ENCODE data around the gene LIMD2.
"Not testable (repeated sequence)": the region's sequence is repeated elsewhere in the genome, so short reads cannot be mapped to it uniquely, and the experiment has no call there.

LIMD2 gene

DNA sequence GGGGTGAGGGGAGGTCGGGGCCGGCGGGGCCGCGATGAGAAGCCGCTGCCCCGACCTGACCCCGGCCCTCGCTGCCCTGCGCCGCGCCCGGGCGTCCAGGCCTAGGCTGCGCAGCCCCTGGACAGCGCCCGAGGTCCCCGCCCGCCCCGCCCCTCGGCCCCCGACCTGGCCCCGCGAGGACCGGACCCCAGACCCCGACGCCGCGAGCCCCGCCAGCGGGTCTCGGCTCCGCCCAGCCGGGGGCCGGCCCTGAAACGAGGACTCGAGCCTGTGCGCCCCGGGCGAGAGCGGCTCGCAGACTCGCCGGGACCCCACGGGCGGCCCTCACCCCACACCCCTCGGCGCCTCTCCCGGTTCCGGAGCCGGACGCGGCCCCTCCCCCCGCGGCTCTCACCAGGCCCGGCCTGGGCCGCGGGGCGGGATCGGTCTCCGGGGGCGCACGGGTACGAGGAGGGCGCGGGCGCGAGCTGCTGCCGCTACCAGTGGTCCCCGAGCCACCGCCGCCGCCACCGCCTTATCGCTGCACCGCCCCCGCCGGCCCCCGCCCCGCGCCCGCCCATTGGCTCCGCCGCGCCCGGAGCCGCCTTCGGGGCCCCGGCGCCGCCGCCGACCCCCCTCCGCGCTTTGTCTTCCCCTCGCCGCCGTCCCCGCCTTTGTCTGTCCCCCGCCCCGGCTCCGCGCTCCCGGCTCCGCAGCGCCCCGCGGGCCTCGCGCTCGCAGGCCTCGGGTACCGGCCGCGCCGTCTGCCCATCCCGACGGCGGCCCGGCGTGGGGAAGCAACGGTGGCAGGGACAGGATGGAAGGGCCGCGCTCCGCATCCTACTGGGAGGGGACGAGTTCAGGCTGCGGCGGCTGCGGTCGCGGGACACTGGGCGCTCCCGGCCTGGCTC lies at the start of gene LIMD2:
Gene LIMD2, minus strand, starts transcription at position 488 of the 890 bp plus-strand sequence. CDS start 827 bp downstream, outside the sequence.
- DNase-seq (ENCODE audit: low read depth, low spot score): peak; percentile 77

- DNase-seq (ENCODE audit: low read depth, low spot score): peak; percentile 97
These were observed 41.7 kb upstream of the LIMD2 start, which contains the start of gene STRADA for GRCh38 chr17:63741408-63742173. STRADA (minus strand) TSS chr17:63741799; CDS start chr17:63728369, 13,430 bp downstream.

DNA sequence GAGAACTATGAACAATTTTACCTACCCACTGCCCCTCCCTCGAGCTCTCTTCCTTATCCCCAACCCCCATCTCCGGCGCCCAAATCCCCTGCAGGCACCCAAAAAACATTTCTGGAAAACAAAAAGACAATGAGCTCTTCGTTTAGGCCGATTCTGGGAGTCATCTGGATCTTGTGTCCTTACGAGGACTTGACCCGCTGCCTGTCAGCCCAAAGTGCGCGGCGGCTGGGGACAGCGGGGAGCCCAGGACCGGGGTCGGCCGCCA lies 41.1 kb upstream of the LIMD2 start:
- DNase-seq (ENCODE audit: low read depth, low spot score): no peak

DNA sequence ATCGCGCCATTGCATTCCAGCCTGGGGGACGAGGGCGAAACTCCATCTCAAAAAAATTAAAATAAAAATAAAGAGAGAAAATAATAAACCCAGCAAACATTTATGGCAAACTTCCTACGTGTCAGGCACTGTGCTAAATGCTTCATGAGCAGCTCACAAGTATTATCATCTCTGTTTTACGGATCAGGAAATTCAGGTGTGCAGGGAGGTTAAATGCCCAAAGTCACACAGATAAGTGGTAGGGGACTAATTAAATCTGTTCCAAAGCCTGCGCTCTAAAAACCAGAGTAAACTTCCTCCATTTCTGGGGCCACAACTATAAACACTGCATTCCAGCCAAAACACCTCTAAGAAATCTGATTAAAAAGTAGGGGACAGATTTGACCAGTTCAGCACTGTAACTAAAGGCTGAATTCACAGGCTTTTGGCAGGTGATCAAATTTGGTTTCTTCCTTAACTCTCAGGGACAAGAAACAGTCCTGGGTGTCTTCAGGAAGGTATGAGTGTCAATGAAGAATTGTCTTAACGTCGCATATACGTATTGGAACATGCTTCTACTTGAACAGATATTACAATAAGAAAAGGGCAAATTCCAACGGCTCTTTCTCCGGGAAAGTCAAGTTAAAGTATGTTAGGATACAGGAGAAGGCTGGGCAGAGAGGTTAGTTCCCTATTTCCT lies 40.7 kb upstream of the LIMD2 start:
- no peak for DNase-seq (ENCODE audit: low read depth, low spot score)

GRCh38 chr17:63735691-63736090 lies 35.8 kb upstream of the LIMD2 start:
- no peak for DNase-seq (ENCODE audit: low read depth, low spot score)

- DNase-seq (ENCODE audit: low read depth, low spot score): no peak
These were observed 22.5 kb upstream of the LIMD2 start for GRCh38 chr17:63722403-63722802.

DNA sequence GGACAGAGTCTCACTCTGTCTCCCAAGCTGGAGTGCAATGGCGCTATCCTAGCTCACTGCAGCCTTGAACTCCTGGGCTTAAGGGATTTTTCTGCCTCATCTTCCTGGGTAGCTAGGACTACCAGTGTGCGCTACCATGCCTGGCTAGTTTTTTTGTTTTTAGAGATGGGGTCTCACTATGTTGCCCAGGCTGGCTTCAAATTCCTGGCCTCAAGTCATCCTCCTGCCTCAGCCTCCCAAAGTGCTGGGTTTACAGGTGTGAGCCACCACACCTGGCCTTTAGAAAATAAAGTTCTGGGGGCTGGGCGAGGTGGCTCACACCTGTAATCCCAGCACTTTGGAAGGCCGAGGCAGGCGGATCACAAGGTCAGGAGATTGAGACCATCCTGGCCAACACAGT lies 20.3 kb upstream of the LIMD2 start:
- not testable (repeated sequence) for DNase-seq (ENCODE audit: low read depth, low spot score)

DNA sequence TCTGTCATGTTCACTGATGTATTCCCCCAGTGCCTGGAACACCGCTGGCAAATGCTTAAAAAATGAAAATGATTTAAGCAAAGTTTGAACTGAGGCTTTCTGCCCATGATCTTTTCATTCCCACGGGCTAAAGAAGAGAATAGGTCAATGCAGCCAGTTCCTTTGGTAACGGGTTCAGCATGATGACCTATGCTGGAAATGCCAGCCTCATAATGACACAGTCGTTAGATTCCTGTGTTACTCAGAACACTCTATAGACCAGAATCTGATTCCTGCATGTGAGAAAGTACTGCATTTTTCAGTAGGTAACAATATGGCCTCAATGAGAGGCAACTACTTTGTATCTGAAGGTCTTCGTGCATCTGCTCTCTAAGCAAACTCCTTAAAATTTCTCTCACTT lies 19.1 kb upstream of the LIMD2 start:
- no peak for DNase-seq (ENCODE audit: low read depth, low spot score)

- DNase-seq (ENCODE audit: low read depth, low spot score): no peak
These were observed 16.5 kb upstream of the LIMD2 start for GRCh38 chr17:63716426-63716825.

DNA sequence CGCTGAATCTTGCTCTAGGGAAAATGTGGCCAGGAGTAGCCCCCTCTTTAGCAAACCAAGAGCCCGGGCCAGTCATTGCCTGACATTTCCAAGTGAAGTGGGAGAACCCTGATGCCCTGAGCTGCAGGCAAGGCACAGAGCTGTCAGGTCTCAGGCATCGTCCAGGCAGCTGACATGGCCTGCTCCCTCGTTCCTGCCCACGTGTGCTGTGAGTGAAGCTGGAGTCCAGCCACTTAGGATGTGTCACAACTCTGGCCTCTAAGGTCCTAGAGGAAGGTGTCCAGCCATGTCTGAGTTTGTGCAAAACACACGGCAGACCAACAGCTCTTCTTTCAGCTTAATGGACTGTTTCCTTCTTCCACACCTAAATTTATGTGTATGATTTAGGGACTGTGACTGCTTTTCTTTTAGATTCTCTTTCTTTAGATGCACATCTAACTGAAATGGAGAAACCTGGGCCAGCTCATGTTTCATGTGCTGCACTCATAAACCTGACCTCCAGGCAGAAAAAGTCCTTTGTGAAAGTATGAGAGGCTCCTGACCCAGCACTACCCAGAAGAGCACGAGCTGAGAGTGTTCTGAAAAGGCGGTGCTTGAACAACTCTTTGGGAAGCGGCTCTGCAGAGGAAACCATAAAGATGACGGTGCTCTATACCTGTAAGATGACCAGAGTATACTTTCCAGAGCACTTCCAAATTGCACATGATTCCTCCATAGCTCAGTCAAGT lies 14.8 kb upstream of the LIMD2 start:
- DNase-seq (ENCODE audit: low read depth, low spot score): no peak

DNA sequence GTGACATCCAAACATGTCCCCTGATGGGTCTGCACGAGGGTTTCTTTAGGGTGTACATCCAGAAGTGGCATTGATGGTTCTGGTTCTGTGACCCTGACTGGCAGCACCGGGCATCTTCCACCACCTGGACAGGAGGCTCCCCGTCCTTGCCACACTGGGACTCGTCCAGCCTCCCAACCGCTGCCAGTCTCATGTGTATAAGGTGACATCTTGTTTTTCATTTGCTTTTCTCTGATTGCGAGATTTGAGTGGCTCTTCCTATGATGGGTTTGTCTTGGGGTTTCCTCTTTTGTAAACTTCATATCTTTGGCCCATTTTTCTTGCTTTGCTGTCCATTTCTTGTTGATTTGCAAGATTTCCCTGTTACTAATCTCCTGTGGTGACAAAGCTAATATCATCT lies 9.2 kb upstream of the LIMD2 start:
- no peak for DNase-seq (ENCODE audit: low read depth, low spot score)

GRCh38 chr17:63707151-63707550 lies 7.2 kb upstream of the LIMD2 start:
- no peak for DNase-seq (ENCODE audit: low read depth, low spot score)

- no peak for DNase-seq (ENCODE audit: low read depth, low spot score)
These were observed 6.6 kb upstream of the LIMD2 start for GRCh38 chr17:63706336-63707082.

DNA sequence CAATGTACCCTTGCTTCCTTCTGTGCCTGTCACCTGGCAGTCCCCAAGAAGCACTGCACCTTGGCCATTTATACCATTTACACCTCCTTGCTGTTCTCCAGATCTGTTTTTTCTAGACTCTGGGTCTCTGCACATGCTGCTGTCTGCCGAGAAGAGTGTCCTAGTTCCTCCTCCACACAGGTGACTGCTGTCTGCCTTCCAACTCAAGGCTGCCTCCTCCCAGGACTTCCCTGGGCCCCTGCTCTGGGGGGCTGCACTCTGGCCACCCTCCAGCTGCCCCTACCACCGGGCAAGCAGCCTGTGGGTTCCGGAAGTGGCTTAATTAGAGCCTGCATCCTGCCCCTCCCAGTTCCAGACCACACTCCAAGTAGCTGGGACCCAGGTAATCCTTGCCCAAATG lies 5.7 kb upstream of the LIMD2 start:
- no peak for DNase-seq (ENCODE audit: low read depth, low spot score)

DNA sequence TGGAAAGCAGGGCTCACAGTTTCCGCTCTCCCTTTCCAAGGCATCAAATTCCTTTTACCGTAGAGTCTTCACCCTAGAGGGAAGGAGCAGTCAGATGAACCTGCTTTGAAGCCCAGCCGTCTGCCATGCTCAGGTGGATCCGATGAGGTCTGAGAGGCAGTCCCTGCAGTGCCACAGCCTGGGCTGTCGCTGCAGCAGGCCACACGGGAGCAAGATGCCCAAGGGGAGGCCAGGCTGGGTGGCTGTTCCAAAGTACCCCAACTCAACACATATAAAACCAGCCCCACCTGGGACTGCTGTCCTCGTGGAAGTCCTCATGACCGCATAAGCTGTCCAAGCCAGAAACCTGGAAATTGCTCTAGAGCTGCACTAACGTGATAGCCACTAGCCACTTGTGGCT lies 4.9 kb upstream of the LIMD2 start:
- no peak for DNase-seq (ENCODE audit: low read depth, low spot score)

DNA sequence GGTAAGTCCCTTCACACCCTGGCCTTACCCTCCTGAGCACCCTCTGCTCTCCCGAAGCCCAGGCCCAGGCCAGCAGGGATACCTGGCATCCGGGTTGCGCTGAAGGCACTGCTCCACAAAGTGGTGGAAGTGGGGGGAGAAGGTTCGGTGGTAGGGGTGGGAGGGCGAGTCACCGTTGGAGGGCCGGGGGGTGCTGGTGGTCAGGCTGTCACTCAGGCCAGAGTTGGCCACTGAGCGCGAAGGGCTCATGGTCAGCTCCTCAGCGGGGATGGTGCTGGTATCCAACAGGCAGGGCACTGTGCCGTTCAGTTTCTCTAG lies 4.3 kb upstream of the LIMD2 start:
- no peak for DNase-seq (ENCODE audit: low read depth, low spot score)

DNA sequence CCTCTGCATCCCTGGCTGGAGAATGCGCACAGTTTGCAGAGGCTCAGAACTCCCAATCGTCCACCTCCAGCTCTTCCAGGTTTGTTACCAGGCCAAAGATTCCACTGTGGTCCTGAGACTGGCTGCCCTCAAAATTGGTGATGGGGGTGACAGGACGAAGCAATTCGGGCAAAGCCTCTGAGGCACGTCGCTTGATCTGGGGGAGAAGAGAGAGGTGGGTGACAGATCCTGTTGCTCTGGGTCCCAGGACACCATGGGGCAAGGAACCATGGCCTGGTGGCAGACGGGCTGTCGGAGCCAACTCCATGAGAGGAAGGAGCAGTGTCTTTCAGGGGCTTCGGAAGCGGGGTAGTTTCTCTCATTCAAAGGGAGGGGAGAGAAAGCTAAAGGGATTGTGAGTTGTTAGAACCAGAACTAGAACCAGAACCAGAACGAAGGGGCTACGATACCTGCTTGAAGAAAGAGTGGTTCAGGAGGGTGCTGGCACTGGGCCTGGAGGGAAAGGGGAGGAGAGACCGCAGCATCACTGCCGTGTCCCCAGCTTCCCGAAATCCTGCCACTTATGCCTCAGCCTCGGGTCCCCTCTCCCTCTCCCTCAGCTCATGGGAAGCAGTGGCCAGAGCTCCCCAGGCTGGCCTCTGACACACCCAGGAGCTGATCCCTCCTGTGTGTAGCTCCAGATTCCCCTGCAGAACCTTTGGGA lies 3.8 kb upstream of the LIMD2 start:
- DNase-seq (ENCODE audit: low read depth, low spot score): no peak

DNA sequence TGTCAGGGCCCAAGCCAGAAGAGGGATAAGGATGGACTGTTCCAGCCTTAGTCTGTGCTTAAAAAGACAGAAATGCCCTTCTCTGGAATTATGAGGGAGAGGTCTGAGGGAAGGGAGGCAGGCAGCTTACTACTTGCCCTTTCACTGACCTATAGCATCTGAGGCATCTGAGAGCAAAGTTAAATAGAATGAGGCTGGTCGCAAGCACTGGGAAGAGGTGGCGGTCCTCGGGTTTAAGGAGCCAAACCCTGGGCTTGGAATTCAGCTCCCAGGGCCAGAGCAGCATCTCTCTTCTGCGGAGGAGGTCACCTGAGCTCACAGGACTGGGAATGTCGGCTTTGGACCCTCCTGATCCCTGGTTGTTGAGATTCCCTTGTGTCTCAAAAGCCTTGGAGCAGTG lies 3.1 kb upstream of the LIMD2 start:
- no peak for DNase-seq (ENCODE audit: low read depth, low spot score)

DNA sequence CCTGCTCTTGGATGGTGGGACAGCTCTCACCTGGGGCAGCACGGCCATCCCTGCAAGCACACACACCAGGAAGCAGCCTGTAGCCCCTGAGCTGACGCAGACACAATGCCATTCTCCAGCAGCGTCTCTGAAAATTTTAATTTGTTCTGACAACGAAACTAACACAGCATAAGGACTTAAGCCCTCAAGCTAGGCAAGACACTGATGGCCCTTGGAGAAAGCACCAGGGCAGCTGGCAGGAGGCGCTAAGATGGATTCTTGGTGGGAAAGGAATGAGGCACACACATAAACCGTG lies 2.7 kb upstream of the LIMD2 start:
- DNase-seq (ENCODE audit: low read depth, low spot score): no peak

GRCh38 chr17:63701868-63702720 lies 2.2 kb upstream of the LIMD2 start:
- DNase-seq (ENCODE audit: low read depth, low spot score): peak; percentile 49
